GM23338 (cell line): ENCODE measurements around the gene BET1. TPM values are rescaled to one million over a fixed set of nuclear protein-coding genes. Genes with fewer than 3 reads are reported as not detected.
A peak's percentile ranks its signal among the peaks of the same experiment; 100 is the strongest.

ENCODE experiments used
- ATAC-seq: fragments of 200-7000 bp; cut with Tn5 transposase; 3 replicates; pipeline ENCODE4 v1.9.1; 2020
- DNase-seq: peaks from one replicate; pipeline ENCODE4 v3.0.0-alpha.2; 2015; ENCODE audit warnings: low spot score
- H2AFZ ChIP-seq: fragments of 200-600 bp; sonication (generic); 2 replicates; pipeline ENCODE4 v1.8.0; 2016; ENCODE audit warnings: antibody characterized with exemption, mild to moderate bottlenecking, moderate library complexity
- H3F3A ChIP-seq: fragments of 200-600 bp; sonication (generic); replicated peaks from 2 replicates; pipeline ENCODE4 v1.8.0; 2017; ENCODE audit warnings: antibody characterized with exemption, mixed run types, low read depth
- H3K27ac ChIP-seq: fragments of 200-600 bp; sonication (generic); 2 replicates; pipeline ENCODE4 v1.6.1; 2016; ENCODE audit warnings: low read depth
- H3K27me3 ChIP-seq: fragments of 200-600 bp; sonication (generic); 2 replicates; pipeline ENCODE4 v1.8.0; 2016; ENCODE audit warnings: mild to moderate bottlenecking, mixed run types, moderate library complexity; ENCODE audit not compliant: insufficient read depth
- H3K36me3 ChIP-seq: fragments of 200-600 bp; sonication (generic); 2 replicates; pipeline ENCODE4 v1.8.0; 2016; ENCODE audit warnings: mild to moderate bottlenecking; ENCODE audit not compliant: insufficient read depth
- H3K4me1 ChIP-seq: fragments of 200-600 bp; sonication (generic); 2 replicates; pipeline ENCODE4 v1.8.0; 2016; ENCODE audit warnings: mild to moderate bottlenecking, moderate library complexity; ENCODE audit not compliant: insufficient read depth
- H3K4me2 ChIP-seq: fragments of 200-600 bp; sonication (generic); 2 replicates; pipeline ENCODE4 v1.7.1; 2017; ENCODE audit warnings: mixed run types
- H3K4me3 ChIP-seq: fragments of 200-600 bp; sonication (generic); 2 replicates; pipeline ENCODE4 v1.6.1; 2016; ENCODE audit warnings: mixed run types
- H3K79me2 ChIP-seq: fragments of 200-600 bp; sonication (generic); replicated peaks from 2 replicates; pipeline ENCODE4 v1.8.0; 2017; ENCODE audit warnings: mild to moderate bottlenecking; ENCODE audit not compliant: insufficient read depth
- H3K9me2 ChIP-seq: fragments of 200-600 bp; sonication (generic); 2 replicates; pipeline ENCODE4 v1.8.0; 2017; ENCODE audit not compliant: insufficient read depth
- H4K20me1 ChIP-seq: fragments of 200-600 bp; sonication (generic); replicated peaks from 2 replicates; pipeline ENCODE4 v1.8.0; 2017; ENCODE audit warnings: mild to moderate bottlenecking; ENCODE audit not compliant: insufficient read depth
- H3K27ac Mint-ChIP-seq: 2 replicates; pipeline ENCODE4 v1.8.0; 2020; ENCODE audit warnings: inconsistent platforms, mild to moderate bottlenecking, moderate library complexity, mixed read lengths
- H3K27me3 Mint-ChIP-seq: 3 replicates; pipeline ENCODE4 v1.8.0; 2022; ENCODE audit warnings: low read depth, mild to moderate bottlenecking, moderate library complexity, mixed read lengths, inconsistent platforms; ENCODE audit not compliant: insufficient read depth, poor library complexity
- H3K36me3 Mint-ChIP-seq: 3 replicates; pipeline ENCODE4 v1.8.0; 2021; ENCODE audit warnings: low read depth, mild to moderate bottlenecking, inconsistent platforms, moderate library complexity, mixed read lengths
- H3K4me1 Mint-ChIP-seq: 3 replicates; pipeline ENCODE4 v1.8.0; 2020; ENCODE audit warnings: mild to moderate bottlenecking, inconsistent platforms, mixed read lengths
- H3K4me3 Mint-ChIP-seq: 3 replicates; pipeline ENCODE4 v1.8.0; 2021; ENCODE audit warnings: moderate library complexity, mild to moderate bottlenecking, inconsistent platforms, mixed read lengths
- H3K9me3 Mint-ChIP-seq: 3 replicates; pipeline ENCODE4 v1.8.0; 2020; ENCODE audit warnings: moderate library complexity, mild to moderate bottlenecking, inconsistent platforms, mixed read lengths
- ETS1 ChIP-seq: IDR thresholded peaks from 2 replicates; pipeline ENCODE4 v1.6.1; 2016; ENCODE audit warnings: antibody characterized with exemption
- EZH2 ChIP-seq: fragments of 200-600 bp; sonication (generic); IDR thresholded peaks from one replicate; pipeline ENCODE4 v1.8.0; 2017; ENCODE audit warnings: antibody characterized with exemption, mild to moderate bottlenecking, low read depth; ENCODE audit not compliant: unreplicated experiment
- EZH2phosphoT487 ChIP-seq: fragments of 200-600 bp; sonication (generic); IDR thresholded peaks from one replicate; pipeline ENCODE4 v1.8.1; 2018; ENCODE audit warnings: antibody characterized with exemption; ENCODE audit not compliant: unreplicated experiment
- POLR2AphosphoS5 ChIP-seq: IDR thresholded peaks from 2 replicates; pipeline ENCODE4 v1.6.1; 2016; ENCODE audit warnings: antibody characterized with exemption, low read depth
- REST ChIP-seq: IDR thresholded peaks from one replicate; pipeline ENCODE4 v1.6.1; 2018; ENCODE audit warnings: antibody characterized with exemption; ENCODE audit not compliant: unreplicated experiment
- STAT1 ChIP-seq: IDR thresholded peaks from one replicate; pipeline ENCODE4 v1.6.1; 2016; ENCODE audit warnings: antibody characterized with exemption; ENCODE audit not compliant: unreplicated experiment
- ZNF114 ChIP-seq: fragments of 250-450 bp; sonication (Bioruptor Pico); IDR thresholded peaks from 2 replicates; pipeline ENCODE4 v1.5.0; 2020; ENCODE audit warnings: mild to moderate bottlenecking, moderate library complexity
- ZNF331 ChIP-seq: fragments of 250-450 bp; sonication (Bioruptor Pico); IDR thresholded peaks from 2 replicates; pipeline ENCODE4 v1.5.0; 2020; ENCODE audit warnings: low read depth, mild to moderate bottlenecking, moderate library complexity
- polyA plus RNA-seq: library from polyadenylated mRNA; unstranded; fragments of >200 nt; fragmentation: Nextera tagmentation; extraction: Ambion mirVana; gene quantifications from 2 replicates; pipeline ENCODE4 v1.2.1, GENCODE V29; 2016
- total RNA-seq: library from RNA; depleted of rRNA; stranded (reverse); fragments of >200 nt; shearing (Covaris generic); gene quantifications from 2 replicates; pipeline ENCODE4 v1.2.3, GENCODE V29; 2014

BET1 gene
- total and polyA plus RNA-seq, 2 experiments from 2014 or later, result 42.2 to 69.2 TPM

GRCh38 chr7:94050046-94050445, 45.9 kb upstream of the BET1 start:
- no peak for ATAC-seq

GRCh38 chr7:94049615-94050014, 45.5 kb upstream of the BET1 start:
- no peak overlapping the region for H3K4me3 Mint-ChIP-seq
- Histone ChIP-seq H3K36me3 (no peaks in the 10 kb centered on the region), H3K4me3 (no peak overlapping the region), H3K27me3 (no peaks in the 10 kb centered on the region), H3K4me2 (peak overlapping the region; percentile 18; the same call in 1 of the 2 replicates), H3K27ac (no peak overlapping the region), H3K4me1 (peaks cover 35% of the 10 kb centered on the region), H2AFZ (no peak overlapping the region), H3K79me2 (no peaks in the 10 kb centered on the region), H3F3A (no peaks in the 10 kb centered on the region), H4K20me1 (no peaks in the 10 kb centered on the region), H3K9me2 (0 out of 2 replicates have a peak, but pooled peaks cover 4% of the 10 kb centered on the region)
- no peaks in the 10 kb centered on the region for H3K9me3 Mint-ChIP-seq
- DNase-seq, result peak; percentile 22
- no peak overlapping the region for H3K27ac Mint-ChIP-seq
- H3K27me3 Mint-ChIP-seq, result no peaks in the 10 kb centered on the region
- H3K4me1 Mint-ChIP-seq, result peaks cover 28% of the 10 kb centered on the region
- peak; percentile 45; the same call in 2 of the 3 replicates for ATAC-seq
- H3K36me3 Mint-ChIP-seq, result no peaks in the 10 kb centered on the region
- TF ChIP-seq REST, result no peak
- no peak for TF ChIP-seq STAT1
- TF ChIP-seq EZH2phosphoT487, result no peak
- TF ChIP-seq ZNF114, result no peak
- no peak for TF ChIP-seq POLR2AphosphoS5
- TF ChIP-seq ETS1, result no peak
- no peak for TF ChIP-seq ZNF331 (CRISPR knock-in tag)
- no peak for TF ChIP-seq EZH2

More at GRCh38 chr7:94050046-94050445, 45.9 kb upstream of the BET1 start:
- Histone ChIP-seq H4K20me1 (no peaks in the 10 kb centered on the region), H3K79me2 (no peaks in the 10 kb centered on the region), H3F3A (no peaks in the 10 kb centered on the region), H3K27ac (no peak overlapping the region), H2AFZ (no peak overlapping the region), H3K4me3 (no peak overlapping the region), H3K4me2 (no peak overlapping the region; the same call in 1 of the 2 replicates), H3K4me1 (peaks cover 35% of the 10 kb centered on the region), H3K36me3 (no peaks in the 10 kb centered on the region), H3K27me3 (no peaks in the 10 kb centered on the region), H3K9me2 (0 out of 2 replicates have a peak, but pooled peaks cover 4% of the 10 kb centered on the region)
- Mint-ChIP-seq H3K9me3 (no peaks in the 10 kb centered on the region), H3K36me3 (no peaks in the 10 kb centered on the region), H3K27me3 (no peaks in the 10 kb centered on the region), H3K27ac (no peak overlapping the region), H3K4me1 (peaks cover 28% of the 10 kb centered on the region), H3K4me3 (no peak overlapping the region)
- no peak for TF ChIP-seq EZH2
- no peak for TF ChIP-seq ZNF331 (CRISPR knock-in tag)
- no peak for DNase-seq
